Vagina (tissue), 2 donors: ENCODE results near the gene ATG2A.

Experiments
- POLR2A ChIP-seq, 2 donors: fragments of 450-650 bp; IDR thresholded peaks; one replicate each; pipeline ENCODE4 v1.6.1; 2017; ENCODE audit warnings: antibody characterized with exemption in 2 of 2, mild to moderate bottlenecking in 2 of 2, moderate library complexity in 2 of 2
- POLR2AphosphoS5 ChIP-seq, 2 donors: sonication (generic); formaldehyde crosslinking; IDR thresholded peaks; one replicate each; pipeline ENCODE4 v1.9.0; 2017; ENCODE audit warnings: antibody characterized with exemption in 2 of 2, mild to moderate bottlenecking in 2 of 2, low read depth in 1 of 2; ENCODE audit not compliant: insufficient read depth in 1 of 2
- TF ChIP-seq, protein P1 (sequence below), 3 experiments: fragments of 450-650 bp in 2 of 3; fragments of 200-600 bp in 1 of 3; sonication (generic) in 1 of 3; IDR thresholded peaks; one replicate each; pipeline ENCODE4 v1.5.1; 2017 to 2019; ENCODE audit warnings: antibody characterized with exemption in 3 of 3, mild to moderate bottlenecking in 2 of 3, moderate library complexity in 2 of 3

DNA sequence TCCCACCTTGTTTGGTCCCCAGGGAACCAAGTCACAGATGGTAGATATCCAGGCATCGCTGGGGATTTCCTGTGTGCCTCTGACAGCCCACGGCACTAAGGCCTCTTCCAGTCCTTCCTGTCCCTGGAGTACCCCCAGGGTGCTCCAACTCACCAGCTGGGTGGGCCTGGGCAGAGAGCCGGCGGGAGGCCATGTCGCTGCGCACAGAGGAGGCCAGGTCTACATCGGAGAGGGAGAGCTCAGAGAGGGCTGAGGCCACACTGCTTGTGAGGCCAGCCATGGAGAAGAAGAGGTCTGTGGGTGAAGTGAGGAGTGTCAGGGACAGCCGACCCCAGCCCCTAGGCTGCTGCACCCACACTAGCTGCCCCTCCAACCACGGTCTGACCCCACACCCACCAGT is 5.3 kb downstream of the ATG2A start:
- TF ChIP-seq, protein P1, sequence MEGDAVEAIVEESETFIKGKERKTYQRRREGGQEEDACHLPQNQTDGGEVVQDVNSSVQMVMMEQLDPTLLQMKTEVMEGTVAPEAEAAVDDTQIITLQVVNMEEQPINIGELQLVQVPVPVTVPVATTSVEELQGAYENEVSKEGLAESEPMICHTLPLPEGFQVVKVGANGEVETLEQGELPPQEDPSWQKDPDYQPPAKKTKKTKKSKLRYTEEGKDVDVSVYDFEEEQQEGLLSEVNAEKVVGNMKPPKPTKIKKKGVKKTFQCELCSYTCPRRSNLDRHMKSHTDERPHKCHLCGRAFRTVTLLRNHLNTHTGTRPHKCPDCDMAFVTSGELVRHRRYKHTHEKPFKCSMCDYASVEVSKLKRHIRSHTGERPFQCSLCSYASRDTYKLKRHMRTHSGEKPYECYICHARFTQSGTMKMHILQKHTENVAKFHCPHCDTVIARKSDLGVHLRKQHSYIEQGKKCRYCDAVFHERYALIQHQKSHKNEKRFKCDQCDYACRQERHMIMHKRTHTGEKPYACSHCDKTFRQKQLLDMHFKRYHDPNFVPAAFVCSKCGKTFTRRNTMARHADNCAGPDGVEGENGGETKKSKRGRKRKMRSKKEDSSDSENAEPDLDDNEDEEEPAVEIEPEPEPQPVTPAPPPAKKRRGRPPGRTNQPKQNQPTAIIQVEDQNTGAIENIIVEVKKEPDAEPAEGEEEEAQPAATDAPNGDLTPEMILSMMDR (IDR thresholded peaks at IDR 0.05) = no peak
- TF ChIP-seq POLR2AphosphoS5 (IDR thresholded peaks at IDR 0.05; ENCODE audit: insufficient read depth in 1 of 2, low read depth in 1 of 2) = no peak
- no peak for TF ChIP-seq POLR2A (IDR thresholded peaks at IDR 0.05)
